Right forelimb (tissue), 1 donor: ENCODE results near the gene PER1.

ENCODE experiments used
- DNase-seq: peaks from one replicate; pipeline ENCODE4 v3.0.0-alpha.2; 2018

The PER1 gene

DNA sequence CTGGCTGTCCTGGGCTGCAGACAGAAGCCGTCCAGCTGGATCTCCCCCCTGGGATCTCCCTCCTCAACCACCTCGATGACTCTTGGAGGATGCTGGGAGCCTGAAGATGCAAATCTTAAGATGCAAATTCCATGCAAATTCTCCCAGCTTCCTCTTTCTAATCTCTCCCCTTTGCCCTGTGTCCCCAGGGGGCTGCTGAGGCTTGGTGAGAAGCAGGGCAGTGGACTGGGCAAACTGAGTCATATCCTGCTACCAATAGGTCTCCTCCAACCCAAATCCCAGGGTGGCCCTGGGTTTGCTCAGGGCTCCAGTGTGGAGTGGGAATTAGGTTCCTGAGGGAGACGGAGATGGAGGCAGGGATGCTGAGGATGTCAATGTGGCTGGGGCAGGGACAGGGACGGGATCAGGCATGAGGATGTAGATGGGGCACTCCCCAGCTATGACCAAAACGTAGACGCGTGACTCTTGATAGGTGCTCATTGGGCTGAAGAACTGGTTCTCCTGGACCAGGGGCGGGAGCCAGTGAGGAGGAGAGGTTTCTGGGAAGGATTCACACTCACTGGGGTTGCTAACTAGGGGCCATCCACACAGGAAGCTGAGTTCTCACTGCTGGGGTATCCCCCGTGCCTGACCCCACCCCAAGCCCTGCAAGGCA lies 61.0 kb downstream of the PER1 start:
- no peak for DNase-seq
